Measurements from ENCODE around the gene IGFBP1.
A peak's percentile ranks its signal among the peaks of the same experiment; 100 is the strongest.

IGFBP1 gene

DNA sequence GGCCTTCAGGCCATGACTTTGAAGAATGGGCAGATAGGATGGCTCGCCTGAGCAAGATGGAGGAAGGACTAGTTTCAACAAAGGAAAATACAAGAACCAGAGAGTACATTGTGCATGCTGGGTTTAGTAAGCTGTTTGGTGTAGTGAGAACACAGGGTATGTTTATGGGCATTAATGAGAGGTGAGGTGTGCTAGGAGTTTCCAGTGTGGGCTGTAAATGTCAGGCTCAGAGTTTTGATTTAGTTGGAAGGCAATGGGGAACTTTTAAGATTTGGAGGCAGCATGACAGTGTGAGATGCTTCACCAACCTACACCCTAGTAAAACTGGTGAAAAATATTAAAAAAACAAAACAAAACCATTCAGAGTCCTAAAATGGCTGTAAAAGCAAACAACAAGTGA, 13.3 kb downstream of the IGFBP1 start:
- TF ChIP-seq, protein P1, sequence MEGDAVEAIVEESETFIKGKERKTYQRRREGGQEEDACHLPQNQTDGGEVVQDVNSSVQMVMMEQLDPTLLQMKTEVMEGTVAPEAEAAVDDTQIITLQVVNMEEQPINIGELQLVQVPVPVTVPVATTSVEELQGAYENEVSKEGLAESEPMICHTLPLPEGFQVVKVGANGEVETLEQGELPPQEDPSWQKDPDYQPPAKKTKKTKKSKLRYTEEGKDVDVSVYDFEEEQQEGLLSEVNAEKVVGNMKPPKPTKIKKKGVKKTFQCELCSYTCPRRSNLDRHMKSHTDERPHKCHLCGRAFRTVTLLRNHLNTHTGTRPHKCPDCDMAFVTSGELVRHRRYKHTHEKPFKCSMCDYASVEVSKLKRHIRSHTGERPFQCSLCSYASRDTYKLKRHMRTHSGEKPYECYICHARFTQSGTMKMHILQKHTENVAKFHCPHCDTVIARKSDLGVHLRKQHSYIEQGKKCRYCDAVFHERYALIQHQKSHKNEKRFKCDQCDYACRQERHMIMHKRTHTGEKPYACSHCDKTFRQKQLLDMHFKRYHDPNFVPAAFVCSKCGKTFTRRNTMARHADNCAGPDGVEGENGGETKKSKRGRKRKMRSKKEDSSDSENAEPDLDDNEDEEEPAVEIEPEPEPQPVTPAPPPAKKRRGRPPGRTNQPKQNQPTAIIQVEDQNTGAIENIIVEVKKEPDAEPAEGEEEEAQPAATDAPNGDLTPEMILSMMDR (IDR thresholded peaks at IDR 0.05), result no peak
- no peak for TF ChIP-seq ZFX (IDR thresholded peaks at IDR 0.05; ENCODE audit: borderline replicate concordance)
- H3K27ac ChIP-seq, result no peak overlapping the region

DNA sequence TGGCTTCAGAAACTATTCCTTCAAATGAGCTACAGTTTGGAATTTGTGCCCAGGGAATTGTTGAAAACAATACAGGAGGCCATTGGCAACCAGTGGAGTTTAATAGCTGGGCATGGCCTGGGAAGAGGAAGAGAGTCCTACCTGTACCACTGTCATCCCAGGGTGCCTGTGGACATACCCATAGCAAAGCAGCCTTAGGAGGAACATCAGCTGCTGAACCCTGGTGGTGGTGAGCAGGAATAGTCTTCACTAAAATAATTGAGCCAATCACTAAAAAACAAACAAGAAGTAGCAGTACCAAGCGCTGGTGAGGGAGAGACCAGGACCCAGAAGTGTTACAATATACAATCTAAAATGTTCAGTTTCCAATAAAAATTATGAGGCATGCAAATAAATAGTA, 14.5 kb downstream of the IGFBP1 start:
- H3K27ac ChIP-seq, result no peak overlapping the region
- TF ChIP-seq ZFX (IDR thresholded peaks at IDR 0.05; ENCODE audit: borderline replicate concordance), result no peak
- TF ChIP-seq, protein P1 (IDR thresholded peaks at IDR 0.05), result 0 out of 2 replicates have a peak, but pooled peaks have one; percentile 8

DNA sequence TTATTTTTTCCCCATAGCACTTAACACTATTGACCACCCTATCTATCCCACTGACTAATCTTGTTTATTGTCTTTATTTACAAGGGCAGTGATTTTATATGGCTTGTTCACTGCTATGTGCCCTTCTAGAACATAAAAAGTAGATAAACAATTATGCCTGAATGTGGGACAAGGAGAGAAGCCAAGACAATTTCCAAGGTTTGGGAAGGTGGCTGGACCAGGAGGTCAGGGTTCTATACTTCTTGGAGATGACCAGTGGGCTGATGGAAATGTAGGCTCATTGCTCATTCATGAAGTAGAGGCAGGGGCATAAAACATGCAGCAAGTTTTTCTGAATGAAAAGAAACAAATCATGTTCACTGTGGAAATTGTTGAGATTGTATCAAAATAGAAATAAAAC, 21.3 kb downstream of the IGFBP1 start:
- no peak for TF ChIP-seq ZFX (IDR thresholded peaks at IDR 0.05; ENCODE audit: borderline replicate concordance)
- TF ChIP-seq, protein P1 (IDR thresholded peaks at IDR 0.05), result no peak
- H3K27ac ChIP-seq, result no peak overlapping the region

DNA sequence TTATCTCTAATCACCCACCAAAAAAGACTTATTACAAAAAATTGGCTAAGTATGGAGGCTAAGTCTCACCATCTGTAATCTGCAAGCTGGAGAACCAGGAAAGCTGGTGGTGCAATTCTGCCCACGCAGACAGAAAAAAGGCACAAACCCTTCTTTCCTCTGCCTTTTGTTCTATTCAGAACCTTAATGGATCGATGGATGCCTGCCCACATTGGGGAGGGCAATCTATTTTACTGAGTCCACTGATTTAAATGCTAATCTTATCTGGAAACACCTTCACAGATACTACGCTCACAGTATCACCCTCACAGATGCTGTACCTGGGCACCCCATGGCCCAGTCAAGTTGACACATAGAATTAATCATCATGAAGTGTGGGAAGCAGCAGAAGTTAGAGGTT, 22.6 kb downstream of the IGFBP1 start:
- H3K27ac ChIP-seq, result no peak overlapping the region
- TF ChIP-seq, protein P1 (IDR thresholded peaks at IDR 0.05), result no peak
- no peak for TF ChIP-seq ZFX (IDR thresholded peaks at IDR 0.05; ENCODE audit: borderline replicate concordance)

DNA sequence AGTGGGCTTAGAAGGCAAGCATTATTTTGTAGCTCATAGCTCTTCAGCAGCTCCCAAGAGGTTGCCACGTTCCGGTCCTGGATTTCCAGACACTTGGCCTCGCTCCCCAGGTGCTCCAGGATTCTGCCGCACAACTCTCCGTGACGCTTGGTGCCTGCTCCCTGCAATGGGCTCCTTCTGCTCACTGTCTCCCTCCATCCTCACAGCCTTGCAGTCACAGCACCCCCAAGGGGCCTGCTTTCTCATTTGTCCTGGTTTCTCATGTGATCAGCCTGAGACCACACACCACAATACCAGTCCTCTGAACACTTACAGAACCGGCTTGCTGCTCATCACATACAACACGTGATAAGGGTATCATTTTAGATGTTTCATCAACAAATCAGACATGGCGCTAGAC, 23.0 kb downstream of the IGFBP1 start:
- TF ChIP-seq, protein P1 (IDR thresholded peaks at IDR 0.05), result no peak
- no peak for TF ChIP-seq ZFX (IDR thresholded peaks at IDR 0.05; ENCODE audit: borderline replicate concordance)

DNA sequence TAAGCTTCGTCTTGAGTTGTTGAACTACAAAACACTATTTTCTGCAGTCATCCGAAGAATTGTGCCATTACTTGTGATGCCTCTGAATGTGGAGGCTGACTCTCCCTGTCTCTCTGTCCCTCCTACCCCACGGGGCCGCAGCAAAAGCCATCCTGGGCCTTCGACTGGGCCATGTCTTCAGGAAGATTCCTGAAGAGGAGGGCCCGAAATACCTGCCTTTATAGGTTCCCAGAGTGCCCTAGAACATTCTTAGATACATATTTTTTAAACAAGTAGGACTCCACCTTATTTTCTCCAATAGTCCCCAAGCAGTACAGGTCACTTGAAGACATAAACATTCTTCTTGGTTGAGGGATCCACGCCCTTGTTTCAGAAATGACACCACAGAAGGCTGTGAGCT, 24.7 kb downstream of the IGFBP1 start:
- H3K27ac ChIP-seq, result no peak overlapping the region
- no peak for TF ChIP-seq ZFX (IDR thresholded peaks at IDR 0.05; ENCODE audit: borderline replicate concordance)
- TF ChIP-seq, protein P1 (IDR thresholded peaks at IDR 0.05), result no peak

More for the DNA sequence above, 23.0 kb downstream of the IGFBP1 start:
- H3K27ac ChIP-seq, result no peak overlapping the region

DNA sequence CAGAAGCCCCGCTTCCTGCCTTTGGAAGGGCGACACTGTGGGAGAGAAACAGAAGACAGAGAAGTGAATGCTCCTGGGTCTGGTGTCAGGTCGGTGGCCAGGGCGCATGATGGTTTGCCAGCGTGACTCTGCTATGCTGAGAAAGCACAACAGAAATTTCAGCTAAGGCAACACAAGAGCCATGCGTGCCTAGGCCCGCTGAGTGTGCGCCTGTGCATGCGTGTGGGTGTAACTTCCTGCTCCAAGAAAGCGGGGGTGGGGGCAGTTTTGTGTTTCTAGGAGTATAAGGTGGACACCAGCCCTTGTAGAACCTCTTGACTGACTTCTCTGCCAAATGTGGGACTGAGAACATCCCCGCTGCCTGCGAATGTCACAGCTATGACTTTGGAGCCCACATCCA, 26.6 kb downstream of the IGFBP1 start:
- no peak for TF ChIP-seq ZFX (IDR thresholded peaks at IDR 0.05; ENCODE audit: borderline replicate concordance)
- TF ChIP-seq, protein P1 (IDR thresholded peaks at IDR 0.05), result no peak
- no peak overlapping the region for H3K27ac ChIP-seq
